ENCODE results near the gene NFIA. TPM values are rescaled to one million over a fixed set of nuclear protein-coding genes. Genes with fewer than 3 reads are reported as not detected.
"Not testable (repeated sequence)": the region's sequence is repeated elsewhere in the genome, so short reads cannot be mapped to it uniquely, and the experiment has no call there.

NFIA gene
- total RNA-seq, 1 donor from 2014 or later: 66.6 TPM

DNA sequence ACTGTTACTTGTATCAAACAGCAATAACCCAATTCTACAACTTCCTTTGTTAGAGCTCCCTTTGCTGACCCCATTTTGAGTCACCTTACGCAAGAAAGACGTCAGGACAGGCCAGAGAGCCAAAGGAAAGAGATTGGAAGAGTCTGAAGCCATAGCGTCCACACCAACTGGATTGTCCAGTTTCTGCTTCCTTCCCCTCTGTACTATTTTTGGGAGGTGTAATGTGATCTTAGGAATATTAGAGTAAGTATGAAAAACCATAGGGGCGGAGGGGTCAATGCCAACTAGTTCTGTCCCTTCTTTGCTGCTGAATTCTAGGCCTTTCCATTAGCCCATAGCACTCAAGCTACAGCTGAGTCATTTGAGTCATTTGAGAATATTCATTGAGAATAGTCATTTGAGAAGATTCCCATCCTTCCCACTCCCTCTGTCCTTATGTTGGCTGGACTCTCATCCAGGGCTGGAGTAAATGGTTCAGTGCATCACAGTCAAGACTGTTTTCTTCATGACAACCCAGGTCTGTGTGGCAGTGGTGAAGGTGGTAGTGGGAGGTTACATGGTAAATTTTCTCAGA is 14.8 kb upstream of the NFIA start:
- Histone ChIP-seq H3K27ac (no peak overlapping the region), H3K4me1 (no peaks in the 10 kb centered on the region), H3K9me3 (no peaks in the 10 kb centered on the region), H3K36me3 (no peaks in the 10 kb centered on the region), H3K27me3 (no peaks in the 10 kb centered on the region), H3K4me3 (no peak overlapping the region)
- ATAC-seq (no peak), DNase-seq (no peak)
- TF ChIP-seq, protein P1, sequence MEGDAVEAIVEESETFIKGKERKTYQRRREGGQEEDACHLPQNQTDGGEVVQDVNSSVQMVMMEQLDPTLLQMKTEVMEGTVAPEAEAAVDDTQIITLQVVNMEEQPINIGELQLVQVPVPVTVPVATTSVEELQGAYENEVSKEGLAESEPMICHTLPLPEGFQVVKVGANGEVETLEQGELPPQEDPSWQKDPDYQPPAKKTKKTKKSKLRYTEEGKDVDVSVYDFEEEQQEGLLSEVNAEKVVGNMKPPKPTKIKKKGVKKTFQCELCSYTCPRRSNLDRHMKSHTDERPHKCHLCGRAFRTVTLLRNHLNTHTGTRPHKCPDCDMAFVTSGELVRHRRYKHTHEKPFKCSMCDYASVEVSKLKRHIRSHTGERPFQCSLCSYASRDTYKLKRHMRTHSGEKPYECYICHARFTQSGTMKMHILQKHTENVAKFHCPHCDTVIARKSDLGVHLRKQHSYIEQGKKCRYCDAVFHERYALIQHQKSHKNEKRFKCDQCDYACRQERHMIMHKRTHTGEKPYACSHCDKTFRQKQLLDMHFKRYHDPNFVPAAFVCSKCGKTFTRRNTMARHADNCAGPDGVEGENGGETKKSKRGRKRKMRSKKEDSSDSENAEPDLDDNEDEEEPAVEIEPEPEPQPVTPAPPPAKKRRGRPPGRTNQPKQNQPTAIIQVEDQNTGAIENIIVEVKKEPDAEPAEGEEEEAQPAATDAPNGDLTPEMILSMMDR (IDR thresholded peaks at IDR 0.05): no peak
- intact Hi-C loops (cut with DNase I): no loop called here

DNA sequence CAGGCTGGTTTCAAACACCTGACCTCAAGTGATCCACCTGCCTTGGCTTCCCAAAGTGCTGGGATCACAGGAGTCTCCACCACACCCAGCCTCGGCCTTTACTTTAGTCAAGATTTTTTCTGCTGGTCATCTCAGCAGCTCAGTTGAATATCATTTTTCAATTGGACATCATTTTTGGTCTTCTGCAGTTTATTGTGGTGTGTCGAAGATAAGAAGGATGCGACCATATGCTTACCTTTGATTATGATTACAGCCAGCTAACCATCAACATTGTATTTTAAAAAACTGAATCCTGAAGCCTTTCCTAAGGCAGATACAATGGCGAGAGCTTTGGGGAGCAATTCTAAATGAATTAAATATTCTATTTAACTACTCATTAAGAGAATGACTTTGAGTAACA is 12.3 kb upstream of the NFIA start:
- Histone ChIP-seq H3K36me3 (no peaks in the 10 kb centered on the region), H3K9me3 (no peaks in the 10 kb centered on the region), H3K4me1 (no peaks in the 10 kb centered on the region), H3K27me3 (no peaks in the 10 kb centered on the region), H3K27ac (no peak overlapping the region), H3K4me3 (no peak overlapping the region)
- intact Hi-C loops (cut with DNase I): loop anchor here (10.0 kb wide), 1 partner anchor 265 kb away; no protein-coding TSS in a partner anchor
- no peak for ATAC-seq
- TF ChIP-seq, protein P1 (IDR thresholded peaks at IDR 0.05): no peak
- DNase-seq: no peak

DNA sequence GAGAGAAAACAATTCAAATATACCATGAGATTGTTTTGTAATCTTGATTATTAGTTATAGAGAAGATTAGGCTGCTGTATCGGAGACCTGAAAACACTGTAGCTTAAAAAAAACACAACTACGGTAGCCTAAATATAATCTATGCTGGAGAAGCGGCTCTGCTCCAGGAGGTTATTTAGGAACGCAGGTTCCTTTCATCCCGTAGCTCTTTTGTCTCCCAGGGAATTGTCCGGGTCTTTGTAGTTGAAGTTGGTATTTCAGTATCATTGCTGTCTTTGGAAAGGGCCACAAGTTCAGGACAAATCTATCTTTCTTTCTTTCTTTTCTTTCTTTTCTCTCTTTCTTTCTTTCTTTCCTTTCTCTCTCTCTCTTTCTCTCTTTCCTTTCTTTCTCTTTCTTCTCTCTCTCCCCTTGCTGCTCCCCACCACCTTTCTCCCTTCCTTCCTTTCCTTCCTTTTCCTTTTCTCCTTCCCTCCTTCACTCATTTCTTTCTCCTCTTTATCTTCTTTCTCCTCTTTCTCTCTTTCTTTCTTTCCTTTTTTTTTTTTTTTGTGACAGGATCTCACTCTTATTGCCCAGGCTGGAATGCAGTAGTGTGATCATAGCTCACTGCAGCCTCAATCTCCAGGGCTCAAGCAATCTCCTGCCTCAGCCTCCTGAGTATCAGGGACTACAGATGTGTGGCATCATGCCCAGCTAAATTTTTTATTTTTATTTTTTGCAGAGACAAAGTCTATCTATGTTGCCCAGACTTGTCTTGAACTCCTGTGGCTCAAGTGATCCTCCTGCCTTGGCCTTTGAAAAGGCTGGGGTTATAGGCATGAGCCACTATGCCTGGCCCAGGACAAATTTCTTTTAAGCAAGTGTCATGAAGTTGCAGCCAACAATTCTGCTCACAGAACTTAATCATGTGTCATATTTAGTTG is 10.9 kb upstream of the NFIA start:
- intact Hi-C loops (cut with DNase I): loop anchor here (10.0 kb wide), 1 partner anchor 263 kb away; no protein-coding TSS in a partner anchor
- Histone ChIP-seq H3K9me3 (no peaks in the 10 kb centered on the region), H3K4me1 (no peaks in the 10 kb centered on the region), H3K27me3 (no peaks in the 10 kb centered on the region), H3K36me3 (no peaks in the 10 kb centered on the region), H3K27ac (no peak overlapping the region), H3K4me3 (no peak overlapping the region)
- no peak for ATAC-seq
- no peak for DNase-seq
- TF ChIP-seq, protein P1 (IDR thresholded peaks at IDR 0.05): no peak

DNA sequence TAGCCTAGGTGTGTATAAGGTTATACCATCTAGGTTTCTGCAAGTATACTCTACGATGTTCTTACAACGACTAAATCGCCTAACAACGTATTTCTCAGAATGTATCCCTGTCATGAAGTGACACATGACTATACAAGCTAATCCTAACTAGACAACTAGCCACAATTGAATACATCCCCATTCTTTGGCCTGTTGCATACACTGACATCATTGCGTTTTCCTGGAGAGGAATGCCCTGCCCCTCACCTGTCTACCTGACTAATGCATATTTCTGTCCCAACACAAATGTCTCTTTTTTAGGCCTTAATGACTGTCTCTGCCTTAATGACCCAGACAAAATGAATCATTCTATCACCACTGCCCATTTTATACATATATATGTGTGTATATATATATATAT is 8.5 kb upstream of the NFIA start:
- ATAC-seq: no peak
- Histone ChIP-seq H3K4me1 (peaks cover 5% of the 10 kb centered on the region), H3K36me3 (no peaks in the 10 kb centered on the region), H3K27ac (no peak overlapping the region), H3K9me3 (no peaks in the 10 kb centered on the region), H3K4me3 (no peak overlapping the region), H3K27me3 (no peaks in the 10 kb centered on the region)
- TF ChIP-seq, protein P1 (IDR thresholded peaks at IDR 0.05): no peak
- intact Hi-C loops (cut with DNase I): loop anchor here (10.0 kb wide), 1 partner anchor 261 kb away; no protein-coding TSS in a partner anchor
- no peak for DNase-seq

DNA sequence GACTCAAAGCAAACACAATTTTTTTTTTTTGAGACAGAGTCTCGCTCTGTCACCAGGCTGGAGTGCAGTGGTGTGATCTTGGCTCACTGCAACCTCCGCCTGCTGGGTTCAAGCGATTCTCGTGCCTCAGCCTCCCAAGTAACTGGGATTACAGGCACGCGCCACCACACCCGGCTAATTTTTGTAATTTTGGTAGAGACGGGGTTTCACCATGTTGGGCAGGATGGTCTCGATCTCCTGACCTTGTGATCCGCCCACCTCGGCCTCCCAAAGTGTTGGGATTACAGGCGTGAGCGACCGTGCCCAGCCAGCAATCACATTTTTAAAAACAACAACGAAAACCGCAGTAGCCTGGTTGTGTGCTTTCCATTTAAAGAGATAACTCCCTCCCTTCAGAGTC is 6.5 kb upstream of the NFIA start:
- intact Hi-C loops (cut with DNase I): loop anchor here (10.0 kb wide), 1 partner anchor 259 kb away; no protein-coding TSS in a partner anchor
- Histone ChIP-seq H3K4me1 (peaks cover 25% of the 10 kb centered on the region), H3K27ac (peak overlapping the region; percentile 89)
- not testable (repeated sequence) for H3K27me3 ChIP-seq, H3K9me3 ChIP-seq, H3K36me3 ChIP-seq, DNase-seq, ATAC-seq, H3K4me3 ChIP-seq
